Mesendoderm (in vitro differentiated cells): ENCODE measurements around the gene RHOH.

Experiments used
- DNase-seq: peaks from one replicate; pipeline ENCODE4 v3.0.0; 2013
- H2AK5ac ChIP-seq: 2 replicates; pipeline ENCODE4 v1.6.1; 2013; ENCODE audit warnings: low read length, inconsistent platforms
- H2BK120ac ChIP-seq: 2 replicates; pipeline ENCODE4 v1.6.1; 2013; ENCODE audit warnings: low read depth, mild to moderate bottlenecking, low read length, moderate library complexity, mixed read lengths
- H2BK15ac ChIP-seq: replicated peaks from 2 replicates; pipeline ENCODE4 v1.6.1; 2013; ENCODE audit warnings: low read depth, mild to moderate bottlenecking, moderate library complexity
- H2BK5ac ChIP-seq: 2 replicates; pipeline ENCODE4 v1.6.1; 2013; ENCODE audit warnings: low read length, inconsistent platforms
- H3K18ac ChIP-seq: 2 replicates; pipeline ENCODE4 v1.6.1; 2013; ENCODE audit warnings: mild to moderate bottlenecking, low read length, mixed read lengths
- H3K23ac ChIP-seq: one replicate; pipeline ENCODE4 v1.6.1; 2013; ENCODE audit warnings: low read length
- H3K27ac ChIP-seq: 2 replicates; pipeline ENCODE4 v1.5.1; 2013; ENCODE audit warnings: low read depth, mild to moderate bottlenecking, inconsistent platforms, low read length, moderate library complexity
- H3K27me3 ChIP-seq: 2 replicates; pipeline ENCODE4 v1.6.1; 2013; ENCODE audit warnings: low read length, control low read depth, mild to moderate bottlenecking, inconsistent platforms; ENCODE audit not compliant: insufficient read depth, poor library complexity
- H3K36me3 ChIP-seq: 2 replicates; pipeline ENCODE4 v1.6.1; 2013; ENCODE audit warnings: low read length, inconsistent platforms; ENCODE audit not compliant: control insufficient read depth, insufficient read depth
- H3K4ac ChIP-seq: one replicate; pipeline ENCODE4 v1.6.1; 2013; ENCODE audit warnings: low read depth, mild to moderate bottlenecking, low read length, moderate library complexity
- H3K4me1 ChIP-seq: 2 replicates; pipeline ENCODE4 v1.6.1; 2013; ENCODE audit warnings: low read depth, low read length, inconsistent platforms; ENCODE audit not compliant: control insufficient read depth
- H3K4me2 ChIP-seq: 2 replicates; pipeline ENCODE4 v1.6.1; 2013; ENCODE audit warnings: low read length
- H3K4me3 ChIP-seq: 2 replicates; pipeline ENCODE4 v1.5.1; 2013; ENCODE audit warnings: mild to moderate bottlenecking, low read length
- H3K56ac ChIP-seq: one replicate; pipeline ENCODE4 v1.6.1; 2013; ENCODE audit warnings: low read length
- H3K79me1 ChIP-seq: 2 replicates; pipeline ENCODE4 v1.6.1; 2013; ENCODE audit warnings: low read length, inconsistent platforms
- H3K79me2 ChIP-seq: 2 replicates; pipeline ENCODE4 v1.6.1; 2013; ENCODE audit warnings: mild to moderate bottlenecking, low read length; ENCODE audit not compliant: control insufficient read depth, insufficient read depth
- H3K9ac ChIP-seq: 2 replicates; pipeline ENCODE4 v1.6.1; 2013; ENCODE audit warnings: low read length, inconsistent platforms
- H4K5ac ChIP-seq: one replicate; pipeline ENCODE4 v1.6.1; 2013; ENCODE audit warnings: low read length
- H4K8ac ChIP-seq: one replicate; pipeline ENCODE4 v1.6.1; 2013; ENCODE audit warnings: low read depth, mild to moderate bottlenecking, control low read depth, low read length, moderate library complexity
- WGBS: extraction: QIAGEN DNeasy Blood & Tissue Kit; methylation state at CpG from one replicate; pipeline ENCODE4 v1.1.7; 2013; ENCODE audit warnings: low lambda C conversion rate, missing lambda C conversion rate; ENCODE audit not compliant: insufficient coverage; ENCODE audit errors: extremely low coverage; 5-methylcytosine and 5-hydroxymethylcytosine counted together

Gene RHOH

DNA sequence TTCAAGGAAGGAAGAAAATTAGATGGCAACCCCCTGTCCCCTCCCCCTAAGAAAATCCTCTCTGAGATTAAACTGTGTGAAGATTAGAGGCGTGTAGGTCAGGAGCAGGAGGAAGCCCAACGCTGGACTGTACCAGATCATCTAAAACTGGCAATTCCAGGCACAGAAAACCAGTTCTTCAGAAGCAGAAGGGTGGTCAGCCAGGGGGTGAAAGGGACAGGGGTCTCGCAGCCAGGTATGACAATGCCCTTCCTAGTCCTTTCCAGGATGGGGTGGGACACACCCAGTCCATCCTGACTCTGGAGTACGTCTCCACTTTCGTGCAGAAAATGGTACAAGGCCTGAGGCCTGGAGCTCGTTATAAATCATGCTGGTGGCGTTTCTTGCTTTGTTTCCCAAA is 3.3 kb upstream of the RHOH start:
- Histone ChIP-seq H2BK5ac (no peak overlapping the region), H3K4me3 (no peak overlapping the region), H3K18ac (no peak overlapping the region), H3K27me3 (no peaks in the 10 kb centered on the region), H3K4me2 (no peak overlapping the region), H4K8ac (no peak overlapping the region), H3K4me1 (peaks cover 16% of the 10 kb centered on the region), H3K56ac (peak overlapping the region; percentile 54), H2BK15ac (no peak overlapping the region), H3K79me1 (no peaks in the 10 kb centered on the region), H4K5ac (no peak overlapping the region), H3K36me3 (no peaks in the 10 kb centered on the region), H3K4ac (no peak overlapping the region), H2AK5ac (no peak overlapping the region), H3K23ac (no peak overlapping the region), H3K27ac (no peak overlapping the region), H2BK120ac (no peak overlapping the region), H3K79me2 (no peaks in the 10 kb centered on the region), H3K9ac (no peak overlapping the region)
- no peak for DNase-seq
- WGBS: no CpG with 5 or more reads among the region's 7 CpGs

DNA sequence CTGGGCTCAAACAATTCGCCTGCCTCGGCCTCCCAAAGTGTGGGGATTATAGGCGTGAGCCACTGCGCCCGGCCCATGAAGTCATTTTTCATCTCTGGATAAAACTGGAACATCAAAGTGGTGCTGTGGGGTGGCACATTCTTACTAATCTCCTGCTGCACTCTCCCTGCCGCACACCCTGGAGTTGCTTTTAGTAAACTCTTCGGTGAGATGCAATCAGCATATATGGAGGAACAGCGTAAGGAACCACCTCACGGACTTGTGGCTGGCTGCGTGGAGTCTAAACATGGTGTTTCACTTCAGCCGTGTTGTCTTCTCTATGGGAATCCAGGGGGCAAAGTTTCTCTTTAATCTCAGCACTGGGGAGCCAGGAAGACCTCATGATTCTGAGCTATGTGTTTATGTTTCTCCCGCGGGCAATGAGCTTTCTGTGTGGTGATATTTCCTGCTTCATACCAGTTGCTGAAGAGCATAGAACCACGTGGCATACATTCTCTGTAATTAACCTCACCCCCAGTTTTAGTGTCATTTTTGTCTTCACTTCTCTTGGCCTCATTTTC is 2.1 kb upstream of the RHOH start:
- H3K9ac ChIP-seq: no peak overlapping the region
- H3K4me2 ChIP-seq: no peak overlapping the region
- H3K18ac ChIP-seq: no peak overlapping the region
- H2BK15ac ChIP-seq: no peak overlapping the region
- no peaks in the 10 kb centered on the region for H3K27me3 ChIP-seq
- no peak overlapping the region for H2BK5ac ChIP-seq
- no peaks in the 10 kb centered on the region for H3K36me3 ChIP-seq
- WGBS: no CpG with 5 or more reads among the region's 14 CpGs
- H2BK120ac ChIP-seq: no peak overlapping the region
- no peak overlapping the region for H3K4me3 ChIP-seq
- H3K23ac ChIP-seq: no peak overlapping the region
- no peak overlapping the region for H4K8ac ChIP-seq
- peaks cover 16% of the 10 kb centered on the region for H3K4me1 ChIP-seq
- no peak overlapping the region for H3K27ac ChIP-seq
- no peak overlapping the region for H2AK5ac ChIP-seq
- H3K79me2 ChIP-seq: no peaks in the 10 kb centered on the region
- no peak overlapping the region for H3K56ac ChIP-seq
- H3K4ac ChIP-seq: no peak overlapping the region
- no peaks in the 10 kb centered on the region for H3K79me1 ChIP-seq
- DNase-seq: no peak
- H4K5ac ChIP-seq: no peak overlapping the region

DNA sequence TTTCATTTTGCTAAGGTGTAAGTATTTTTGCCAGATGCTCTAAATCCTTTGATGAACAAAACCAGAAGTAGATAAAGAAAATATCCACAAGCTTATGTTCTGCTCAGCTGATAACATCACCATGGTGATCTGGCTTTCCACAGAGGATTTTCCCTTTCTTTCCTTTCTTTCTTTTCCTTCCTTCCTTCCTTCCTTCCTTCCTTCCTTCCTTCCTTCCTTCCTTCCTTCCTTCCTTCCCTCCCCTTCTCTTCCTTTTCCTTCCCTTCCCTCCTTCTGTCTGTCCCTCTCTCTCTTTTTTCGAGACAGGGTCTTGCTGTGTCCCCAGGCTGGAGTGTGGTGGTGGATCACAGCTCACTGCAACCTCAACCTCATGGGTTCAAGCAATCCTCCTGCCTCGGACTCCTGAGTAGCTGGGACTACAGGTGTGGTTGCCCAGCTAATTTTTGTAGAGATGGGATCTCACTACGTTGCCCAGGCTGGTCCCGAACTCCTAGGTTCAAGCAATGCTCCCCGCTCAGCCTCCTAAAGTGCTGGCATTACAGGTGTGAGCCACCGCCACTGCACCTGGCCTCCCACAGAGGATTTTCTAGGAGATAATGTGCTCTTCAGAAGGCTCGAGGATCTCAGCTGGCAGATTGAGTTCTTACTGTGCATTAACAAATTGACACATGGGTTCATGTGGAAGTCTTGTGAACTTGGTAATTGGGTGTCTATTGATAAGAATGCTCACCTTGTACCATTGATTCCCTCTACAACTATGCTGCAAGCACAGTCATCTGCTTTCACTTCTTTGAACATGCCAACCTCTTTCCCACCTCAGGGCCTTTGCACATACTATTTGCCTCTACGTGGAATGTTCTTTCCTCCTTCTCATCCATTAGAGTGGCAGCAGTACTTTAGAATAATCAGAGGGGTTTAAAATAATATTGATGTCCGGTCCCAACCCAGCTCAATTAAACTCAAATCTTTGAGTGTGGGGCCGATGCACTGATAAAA is 1.4 kb upstream of the RHOH start:
- Histone ChIP-seq H3K4me3 (no peak overlapping the region), H3K4me1 (peaks cover 16% of the 10 kb centered on the region), H3K56ac (no peak overlapping the region), H3K36me3 (no peaks in the 10 kb centered on the region), H4K8ac (no peak overlapping the region), H2BK5ac (no peak overlapping the region), H2BK15ac (no peak overlapping the region), H3K4me2 (no peak overlapping the region), H3K27ac (no peak overlapping the region), H3K4ac (no peak overlapping the region), H4K5ac (no peak overlapping the region), H3K9ac (no peak overlapping the region), H3K23ac (no peak overlapping the region), H3K27me3 (no peaks in the 10 kb centered on the region), H3K18ac (no peak overlapping the region), H3K79me2 (no peaks in the 10 kb centered on the region), H3K79me1 (no peaks in the 10 kb centered on the region), H2BK120ac (no peak overlapping the region), H2AK5ac (no peak overlapping the region)
- DNase-seq: no peak
- no CpG with 5 or more reads among the region's 10 CpGs for WGBS

DNA sequence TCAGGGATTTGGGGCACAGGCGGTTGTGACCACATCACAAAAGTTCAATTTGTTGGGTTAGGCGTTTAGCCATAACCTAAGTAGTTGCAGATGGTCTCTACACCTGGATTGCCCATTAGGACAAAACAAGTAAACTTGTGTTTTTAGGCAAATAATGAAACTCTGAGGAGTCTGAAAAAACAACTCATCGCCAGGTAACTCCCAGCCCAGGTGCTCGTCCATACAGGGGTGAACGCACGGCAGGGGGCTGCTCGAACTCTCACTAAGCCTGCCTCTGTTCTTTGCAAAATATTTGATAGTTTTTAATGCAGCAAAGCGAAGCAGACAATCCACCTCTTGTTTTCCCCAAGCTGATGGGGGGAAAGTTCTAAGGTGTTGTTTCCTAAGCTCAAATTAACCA is 559 bp upstream of the RHOH start:
- DNase-seq: no peak
- no peak overlapping the region for H2BK15ac ChIP-seq
- no peak overlapping the region for H3K23ac ChIP-seq
- H3K18ac ChIP-seq: no peak overlapping the region
- H4K5ac ChIP-seq: no peak overlapping the region
- H4K8ac ChIP-seq: no peak overlapping the region
- no peak overlapping the region for H2BK120ac ChIP-seq
- H3K27ac ChIP-seq: no peak overlapping the region
- H3K4me3 ChIP-seq: no peak overlapping the region
- no peak overlapping the region for H3K4ac ChIP-seq
- no peaks in the 10 kb centered on the region for H3K36me3 ChIP-seq
- H3K9ac ChIP-seq: no peak overlapping the region
- no peak overlapping the region for H2BK5ac ChIP-seq
- peak overlapping the region; percentile 50 for H3K56ac ChIP-seq
- no peaks in the 10 kb centered on the region for H3K27me3 ChIP-seq
- H3K79me2 ChIP-seq: no peaks in the 10 kb centered on the region
- peaks cover 16% of the 10 kb centered on the region for H3K4me1 ChIP-seq
- H3K79me1 ChIP-seq: no peaks in the 10 kb centered on the region
- no peak overlapping the region for H2AK5ac ChIP-seq
- no peak overlapping the region for H3K4me2 ChIP-seq
- WGBS: no CpG with 5 or more reads among the region's 8 CpGs

DNA sequence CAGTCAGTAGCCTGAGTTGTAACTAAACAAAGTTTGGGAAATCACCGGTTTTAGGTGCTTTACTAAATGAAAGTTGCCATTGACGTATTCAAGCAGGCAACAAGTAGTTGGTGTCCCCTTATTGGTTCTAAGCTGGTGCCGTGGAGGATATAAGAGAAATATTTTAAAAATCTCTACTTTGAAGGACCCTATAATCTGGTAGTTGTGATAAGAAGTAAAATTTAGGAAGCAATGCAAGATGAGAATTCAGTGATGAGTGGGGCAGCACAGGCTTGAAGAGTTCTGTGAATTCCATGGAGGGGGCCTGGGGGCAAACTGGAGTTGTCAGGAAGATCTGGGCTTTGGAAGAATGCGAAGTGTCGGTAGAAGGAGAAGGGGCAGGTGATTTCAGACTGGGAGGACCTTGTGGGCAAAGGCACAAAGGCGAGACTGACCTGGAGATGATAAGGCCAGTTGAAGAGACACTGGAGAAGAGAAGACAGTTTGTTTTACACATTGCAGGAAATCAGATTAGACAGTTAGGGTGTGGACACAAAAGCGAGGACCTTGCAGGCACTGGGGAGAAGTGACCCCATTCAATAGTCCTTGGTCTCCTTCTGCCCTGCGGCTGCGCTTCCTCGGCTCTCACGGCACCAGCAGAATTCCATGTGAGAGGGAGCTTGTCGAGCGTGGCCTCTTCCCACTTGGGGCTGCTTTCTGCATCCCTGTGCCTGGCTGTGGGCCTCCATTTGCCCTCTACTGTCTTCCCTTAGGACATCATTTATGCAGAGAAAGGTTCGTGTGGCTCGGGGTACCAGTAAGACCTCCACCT is 1.3 kb downstream of the RHOH start:
- Histone ChIP-seq H2BK15ac (no peak overlapping the region), H3K4me2 (no peak overlapping the region), H3K36me3 (no peaks in the 10 kb centered on the region), H3K79me2 (no peaks in the 10 kb centered on the region), H3K4ac (no peak overlapping the region), H3K18ac (no peak overlapping the region), H3K4me1 (peaks cover 12% of the 10 kb centered on the region), H2AK5ac (peak overlapping the region; percentile 10), H3K23ac (no peak overlapping the region), H3K27ac (no peak overlapping the region), H3K27me3 (no peaks in the 10 kb centered on the region), H4K5ac (no peak overlapping the region), H2BK5ac (no peak overlapping the region), H4K8ac (no peak overlapping the region), H3K79me1 (no peaks in the 10 kb centered on the region), H3K9ac (no peak overlapping the region), H2BK120ac (no peak overlapping the region), H3K56ac (peak overlapping the region; percentile 18), H3K4me3 (no peak overlapping the region)
- peak; percentile 68 for DNase-seq
- WGBS: no CpG with 5 or more reads among the region's 15 CpGs
